Endothelial cell of umbilical vein (primary cell): ENCODE measurements around the gene TAS1R1. TPM values are rescaled to one million over a fixed set of nuclear protein-coding genes. Genes with fewer than 3 reads are reported as not detected.

Experiments used
- BruUV-seq: library from RNA; stranded (reverse); fragments of 400-500 nt; replicated peaks from 2 replicates; lab custom pipeline; 2021; lab: Mats Ljungman, UMichigan
- CTCF ChIA-PET: fragments of 300-600, 350-600 bp; sonication (Branson Sonifier 250); formaldehyde crosslinking; loops from one replicate; lab custom pipeline; 2021; ENCODE audit warnings: antibody characterized with exemption, inconsistent platforms; lab: Charles Lee
- POLR2A ChIA-PET: fragments of 300-600, 350-600 bp; sonication (Branson Sonifier 250); formaldehyde crosslinking; loops from one replicate; lab custom pipeline; 2021; ENCODE audit warnings: antibody characterized with exemption, inconsistent platforms; lab: Charles Lee
- DNase-seq: peaks from one replicate; pipeline ENCODE4 v3.0.0-alpha.2; 2011; ENCODE audit warnings: low read depth, low spot score
- FAIRE-seq: peaks from 2 replicates; lab custom pipeline; 2011; peaks lifted over from hg19 to GRCh38; lab: Jason Lieb, UNC
- H2AFZ ChIP-seq: 2 replicates; pipeline ENCODE4 v1.6.0; 2012; ENCODE audit warnings: low read depth, low read length, control low read depth, inconsistent platforms
- H3K27ac ChIP-seq: 2 replicates; pipeline ENCODE4 v1.5.1; 2011; ENCODE audit warnings: low read depth, mild to moderate bottlenecking, control low read depth, low read length, moderate library complexity; ENCODE audit not compliant: insufficient read depth
- H3K27me3 ChIP-seq, 2 experiments: 2 replicates each; pipeline versions ENCODE4 v1.6.0 to v1.6.1; 2011; ENCODE audit warnings: low read length in 2 of 2, mixed read lengths in 1 of 2; ENCODE audit not compliant: control insufficient read depth in 2 of 2, insufficient read depth in 2 of 2
- H3K36me3 ChIP-seq, 2 experiments: 2 replicates in 1 of 2; 3 replicates in 1 of 2; pipeline ENCODE4 v1.5.1; 2011; ENCODE audit warnings: low read length in 2 of 2, mild to moderate bottlenecking in 1 of 2, moderate library complexity in 1 of 2; ENCODE audit not compliant: control insufficient read depth in 2 of 2, insufficient read depth in 2 of 2; ENCODE audit errors: extremely low read depth in 1 of 2
- H3K4me1 ChIP-seq: 3 replicates; pipeline ENCODE4 v1.5.1; 2011; ENCODE audit warnings: mild to moderate bottlenecking, low read length; ENCODE audit not compliant: control insufficient read depth, insufficient read depth; ENCODE audit errors: extremely low read depth
- H3K4me2 ChIP-seq: 2 replicates; pipeline ENCODE4 v1.6.1; 2011; ENCODE audit warnings: low read length, control low read depth, mixed read lengths; ENCODE audit not compliant: insufficient read depth
- H3K4me3 ChIP-seq, 3 experiments: fragments of 200-600 bp in 1 of 3; sonication (generic), shearing (Covaris generic) in 1 of 3; replicated peaks in 1 of 3; 2 replicates each; pipeline ENCODE4 v1.5.1; 2011 to 2016; ENCODE audit warnings: control low read depth in 3 of 3, low read length in 3 of 3, mild to moderate bottlenecking in 2 of 3, inconsistent platforms in 1 of 3, low read depth in 1 of 3, moderate library complexity in 1 of 3; ENCODE audit not compliant: insufficient read depth in 1 of 3
- H3K79me2 ChIP-seq: 2 replicates; pipeline ENCODE4 v1.6.0; 2012; ENCODE audit warnings: low read length, inconsistent platforms; ENCODE audit not compliant: control insufficient read depth, insufficient read depth
- H3K9ac ChIP-seq: replicated peaks from 2 replicates; pipeline ENCODE3; 2011; ENCODE audit warnings: low read length, control low read depth; ENCODE audit not compliant: insufficient read depth; ENCODE audit errors: extremely low read depth
- H3K9me1 ChIP-seq: replicated peaks from 3 replicates; pipeline ENCODE4 v1.6.0; 2011; ENCODE audit warnings: mild to moderate bottlenecking, low read length; ENCODE audit not compliant: control insufficient read depth, insufficient read depth; ENCODE audit errors: extremely low read depth
- H3K9me3 ChIP-seq: replicated peaks from 2 replicates; pipeline ENCODE4 v1.5.1; 2012; ENCODE audit warnings: low read length, inconsistent platforms; ENCODE audit not compliant: control insufficient read depth, insufficient read depth
- H4K20me1 ChIP-seq: replicated peaks from 2 replicates; pipeline ENCODE3; 2011; ENCODE audit warnings: mild to moderate bottlenecking, low read length; ENCODE audit not compliant: control insufficient read depth, insufficient read depth; ENCODE audit errors: extremely low read depth
- EZH2 ChIP-seq: IDR thresholded peaks from 2 replicates; pipeline ENCODE4 v1.6.1; 2012; ENCODE audit warnings: borderline replicate concordance, low read depth, mild to moderate bottlenecking, moderate library complexity, low read length, inconsistent platforms; ENCODE audit not compliant: severe bottlenecking
- FOS ChIP-seq: IDR thresholded peaks from 2 replicates; pipeline ENCODE4 v1.6.1; 2011; ENCODE audit warnings: mild to moderate bottlenecking, low read length, moderate library complexity, borderline replicate concordance; ENCODE audit not compliant: insufficient read depth
- GATA2 ChIP-seq: IDR thresholded peaks from 2 replicates; pipeline ENCODE4 v1.7.0; 2011; ENCODE audit warnings: low read depth, mild to moderate bottlenecking, moderate library complexity, mixed read lengths, low read length; ENCODE audit not compliant: insufficient read length, insufficient read depth
- MYC ChIP-seq: IDR thresholded peaks from one replicate; pipeline ENCODE4 v1.6.1; 2011; ENCODE audit warnings: mild to moderate bottlenecking, low read depth, low read length
- dilution Hi-C: fragments of 300-500 bp; cut with MboI; formaldehyde crosslinking; loops from one replicate; pipeline ENCODE4 v1.15.0; 2019; ENCODE audit warnings: low sequenced_read_pairs; ENCODE audit not compliant: extremely low pct_ligation_motif_present
- intact Hi-C: fragments of 100-400 bp; cut with micrococcal nuclease; formaldehyde crosslinking; loops from one replicate; pipeline ENCODE4 v1.10.0; 2022
- polyA plus RNA-seq, 4 experiments: library from polyadenylated mRNA; depleted of rRNA in 3 of 4; stranded (reverse) in 3 of 4; unstranded in 1 of 4; fragments of >200 nt; gene quantifications; 2 replicates each; pipeline versions ENCODE4 v1.2.1 to v1.2.3, GENCODE V29; 2011 to 2012; ENCODE audit warnings: missing spikeins in 1 of 4
- total RNA-seq: library from RNA; stranded (reverse); gene quantifications from 2 replicates; pipeline ENCODE4 v1.2.3, GENCODE V29; 2021
- TF ChIP-seq, protein P1 (sequence below), 2 donors: IDR thresholded peaks; 1 replicate in 1 of 2; 2 replicates in 1 of 2; pipeline ENCODE4 v1.5.1; 2011; ENCODE audit warnings: low read length in 2 of 2, mild to moderate bottlenecking in 2 of 2, moderate library complexity in 2 of 2, control low read depth in 1 of 2, inconsistent platforms in 1 of 2, low read depth in 1 of 2; ENCODE audit not compliant: insufficient read depth in 1 of 2; ENCODE audit errors: extremely low read depth in 1 of 2
- TF ChIP-seq, protein P2 (sequence below): IDR thresholded peaks from 2 replicates; pipeline ENCODE4 v1.6.1; 2011; ENCODE audit not compliant: insufficient read depth, insufficient read length

The TAS1R1 gene
- total and polyA plus RNA-seq, 2 donors (not counting 3 experiments of a cell fraction or from before 2014, with no cell fraction given): not detected

DNA sequence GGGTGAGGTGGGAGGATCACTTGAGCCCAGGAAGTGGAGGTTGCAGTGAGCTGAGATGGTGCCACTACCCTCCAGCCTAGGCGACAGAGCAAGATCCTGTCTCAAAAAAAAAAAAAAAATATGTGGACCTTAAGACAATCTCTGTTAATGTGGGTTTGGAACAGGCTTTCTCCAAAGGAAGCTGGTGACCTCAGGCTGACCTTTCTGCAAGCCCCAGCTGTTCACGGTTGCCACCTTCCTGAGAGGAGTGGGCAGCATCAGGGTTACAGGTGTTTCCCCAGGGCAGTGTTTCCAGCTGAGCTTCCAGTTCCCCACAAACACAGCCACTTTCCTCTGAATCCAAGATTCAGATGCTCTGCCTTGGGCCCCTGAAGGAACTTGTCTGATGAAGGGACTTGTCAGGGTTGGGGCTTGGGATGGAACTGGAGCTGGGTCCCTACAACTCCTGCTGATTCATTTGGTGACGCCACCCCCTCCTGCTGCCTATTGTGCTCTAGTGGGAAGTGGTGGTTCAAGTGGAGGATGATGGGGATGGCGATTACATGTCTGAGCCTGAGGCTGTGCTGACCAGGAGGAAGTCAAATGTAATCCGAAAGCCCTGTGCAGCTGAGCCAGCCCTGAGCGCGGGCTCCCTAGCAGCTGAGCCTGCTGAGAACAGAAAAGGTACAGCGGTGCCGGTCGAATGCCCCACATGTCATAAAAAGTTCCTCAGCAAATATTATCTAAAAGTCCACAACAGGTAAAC lies 26.6 kb downstream of the TAS1R1 start:
- Histone ChIP-seq H3K9me1 (no peaks in the 10 kb centered on the region), H2AFZ (no peak overlapping the region), H3K36me3 (no peaks in the 10 kb centered on the region), H3K27me3 (no peaks in the 10 kb centered on the region), H3K79me2 (peaks cover 11% of the 10 kb centered on the region), H4K20me1 (no peaks in the 10 kb centered on the region), H3K4me3 (no peak overlapping the region), H3K27ac (no peak overlapping the region), H3K4me1 (peaks cover 14% of the 10 kb centered on the region), H3K9me3 (no peaks in the 10 kb centered on the region), H3K9ac (no peak overlapping the region), H3K4me2 (no peak overlapping the region)
- CTCF ChIA-PET: interaction anchor here (0.7 to 0.9 kb wide), 2 partner anchors 27 to 31 kb away, joined by 3 read pairs; partner anchors contain the start of gene NOL9
- BruUV-seq: no TSS peak
- TF ChIP-seq, protein P1, sequence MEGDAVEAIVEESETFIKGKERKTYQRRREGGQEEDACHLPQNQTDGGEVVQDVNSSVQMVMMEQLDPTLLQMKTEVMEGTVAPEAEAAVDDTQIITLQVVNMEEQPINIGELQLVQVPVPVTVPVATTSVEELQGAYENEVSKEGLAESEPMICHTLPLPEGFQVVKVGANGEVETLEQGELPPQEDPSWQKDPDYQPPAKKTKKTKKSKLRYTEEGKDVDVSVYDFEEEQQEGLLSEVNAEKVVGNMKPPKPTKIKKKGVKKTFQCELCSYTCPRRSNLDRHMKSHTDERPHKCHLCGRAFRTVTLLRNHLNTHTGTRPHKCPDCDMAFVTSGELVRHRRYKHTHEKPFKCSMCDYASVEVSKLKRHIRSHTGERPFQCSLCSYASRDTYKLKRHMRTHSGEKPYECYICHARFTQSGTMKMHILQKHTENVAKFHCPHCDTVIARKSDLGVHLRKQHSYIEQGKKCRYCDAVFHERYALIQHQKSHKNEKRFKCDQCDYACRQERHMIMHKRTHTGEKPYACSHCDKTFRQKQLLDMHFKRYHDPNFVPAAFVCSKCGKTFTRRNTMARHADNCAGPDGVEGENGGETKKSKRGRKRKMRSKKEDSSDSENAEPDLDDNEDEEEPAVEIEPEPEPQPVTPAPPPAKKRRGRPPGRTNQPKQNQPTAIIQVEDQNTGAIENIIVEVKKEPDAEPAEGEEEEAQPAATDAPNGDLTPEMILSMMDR (IDR thresholded peaks at IDR 0.05; ENCODE audit: extremely low read depth in 1 of 2, insufficient read depth in 1 of 2, low read depth in 1 of 2, low read length in 2 of 2): no peak
- no peak for TF ChIP-seq EZH2
- TF ChIP-seq MYC: no peak
- TF ChIP-seq GATA2: no peak
- TF ChIP-seq, protein P2, sequence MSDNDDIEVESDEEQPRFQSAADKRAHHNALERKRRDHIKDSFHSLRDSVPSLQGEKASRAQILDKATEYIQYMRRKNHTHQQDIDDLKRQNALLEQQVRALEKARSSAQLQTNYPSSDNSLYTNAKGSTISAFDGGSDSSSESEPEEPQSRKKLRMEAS: no peak
- TF ChIP-seq FOS: no peak
- dilution Hi-C loops: no loop called here
- intact Hi-C loops: no loop called here
- POLR2A ChIA-PET: no interaction called here
- FAIRE-seq (no peak), DNase-seq (no peak)
